Sigmoid colon (tissue), 7 donors: ENCODE data around the gene DOCK3. TPM values are rescaled to one million over a fixed set of nuclear protein-coding genes. Genes with fewer than 3 reads are reported as not detected.

Source experiments
- DNase-seq: peaks from one replicate; pipeline ENCODE4 v3.0.0-alpha.2; 2019
- H3K27ac ChIP-seq, 4 donors: fragments of 200-600 bp; sonication (generic); one replicate each; pipeline ENCODE4 v1.5.1; 2016 to 2019; ENCODE audit warnings: mild to moderate bottlenecking in 1 of 4
- H3K27me3 ChIP-seq, 3 donors: fragments of 200-600 bp; sonication (generic); one replicate each; pipeline ENCODE4 v1.5.1; 2019; ENCODE audit warnings: mild to moderate bottlenecking in 1 of 3
- H3K36me3 ChIP-seq, 4 donors: fragments of 200-600 bp; sonication (generic); one replicate each; pipeline ENCODE4 v1.5.1; 2016 to 2019
- H3K4me1 ChIP-seq, 4 donors: fragments of 200-600 bp; sonication (generic); one replicate each; pipeline ENCODE4 v1.5.1; 2017 to 2019
- H3K4me3 ChIP-seq, 4 donors: fragments of 200-600 bp; sonication (generic); one replicate each; pipeline ENCODE4 v1.5.1; 2017 to 2019; ENCODE audit warnings: mild to moderate bottlenecking in 2 of 4, moderate library complexity in 1 of 4
- H3K9me3 ChIP-seq, 4 donors: fragments of 200-600 bp in 3 of 4; sonication (generic) in 3 of 4; one replicate each; pipeline versions ENCODE4 v1.5.1 to v1.6.1; 2013 to 2019
- CTCF ChIP-seq, 4 experiments: fragments of 450-650 bp in 3 of 4; fragments of 200-600 bp in 1 of 4; IDR thresholded peaks; one replicate each; pipeline ENCODE4 v1.5.1; 2016 to 2019; ENCODE audit warnings: antibody characterized with exemption in 4 of 4, mild to moderate bottlenecking in 3 of 4, moderate library complexity in 2 of 4
- EP300 ChIP-seq, 4 donors: sonication (generic); formaldehyde crosslinking; IDR thresholded peaks; one replicate each; pipeline ENCODE4 v1.6.1; 2017; ENCODE audit warnings: antibody characterized with exemption in 4 of 4
- POLR2A ChIP-seq, 2 donors: fragments of 450-650 bp; IDR thresholded peaks; one replicate each; pipeline ENCODE4 v1.6.1; 2016; ENCODE audit warnings: antibody characterized with exemption in 2 of 2, mild to moderate bottlenecking in 2 of 2, moderate library complexity in 2 of 2
- POLR2AphosphoS5 ChIP-seq, 4 donors: sonication (generic); formaldehyde crosslinking; IDR thresholded peaks; one replicate each; pipeline ENCODE4 v1.6.1; 2017; ENCODE audit warnings: antibody characterized with exemption in 4 of 4
- WGBS, 2 donors: extraction: QIAGEN DNeasy Blood & Tissue Kit; methylation state at CpG; one replicate each; pipeline ENCODE4 v1.1.7; 2013; 5-methylcytosine and 5-hydroxymethylcytosine counted together
- intact Hi-C: fragments of 100-400 bp; cut with DNase I; formaldehyde crosslinking; loops from one replicate; pipeline ENCODE4 v1.15.1; 2023
- polyA plus RNA-seq, 3 donors: library from polyadenylated mRNA; stranded (reverse); fragments of 200-250 nt; gene quantifications; one replicate each; pipeline ENCODE4 v1.2.3, GENCODE V29; 2013
- total RNA-seq, 4 donors: library from RNA; depleted of rRNA; stranded (reverse); fragments of >200 nt; gene quantifications; one replicate each; pipeline ENCODE4 v1.1.0, GENCODE V29; 2016
- donor health status: healthy with polysubstance abuse.
- donor health status: Bipolar disorder and iron deficiency.
- donor health status: healthy.

DOCK3 gene
- total and polyA plus RNA-seq, 7 donors = 0.25 to 4.4 (median 3.3) TPM; not detected in 2

- WGBS, 2 donors = 94 to 98% methylated on average over 3 of the region's 3 CpGs
- DNase-seq = no peak
- intact Hi-C loops = no loop called here
- H3K4me1 ChIP-seq = no peaks in the 10 kb centered on the region
- H3K4me3 ChIP-seq = no peak overlapping the region
- no peaks in the 10 kb centered on the region for H3K9me3 ChIP-seq
- no peaks in the 10 kb centered on the region for H3K36me3 ChIP-seq
- no peak overlapping the region for H3K27ac ChIP-seq
- no peaks in the 10 kb centered on the region for H3K27me3 ChIP-seq
- TF ChIP-seq POLR2A (IDR thresholded peaks at IDR 0.05) (no peak), POLR2AphosphoS5 (IDR thresholded peaks at IDR 0.05) (no peak), EP300 (IDR thresholded peaks at IDR 0.05) (no peak), CTCF (IDR thresholded peaks at IDR 0.05) (no peak)
Measured at GRCh38 chr3:50628601-50629000, 46.1 kb upstream of the DOCK3 start.

GRCh38 chr3:50630394-50630793, 44.3 kb upstream of the DOCK3 start:
- Histone ChIP-seq H3K36me3 (no peaks in the 10 kb centered on the region), H3K27ac (no peak overlapping the region), H3K27me3 (no peaks in the 10 kb centered on the region), H3K4me1 (no peaks in the 10 kb centered on the region), H3K4me3 (no peak overlapping the region), H3K9me3 (no peaks in the 10 kb centered on the region)
- intact Hi-C loops = no loop called here
- TF ChIP-seq POLR2A (IDR thresholded peaks at IDR 0.05) (no peak), POLR2AphosphoS5 (IDR thresholded peaks at IDR 0.05) (no peak), CTCF (IDR thresholded peaks at IDR 0.05) (no peak), EP300 (IDR thresholded peaks at IDR 0.05) (no peak)
- no peak for DNase-seq
- WGBS, 2 donors = 49 to 78% methylated on average over 6 of the region's 6 CpGs

- DNase-seq = no peak
- WGBS, 2 donors = 72 to 82% methylated on average over 7 of the region's 7 CpGs
- Histone ChIP-seq H3K27ac (no peak overlapping the region), H3K27me3 (no peaks in the 10 kb centered on the region), H3K9me3 (no peaks in the 10 kb centered on the region), H3K4me1 (no peaks in the 10 kb centered on the region), H3K36me3 (no peaks in the 10 kb centered on the region), H3K4me3 (no peak overlapping the region)
- intact Hi-C loops = no loop called here
- TF ChIP-seq CTCF (IDR thresholded peaks at IDR 0.05) (no peak), POLR2AphosphoS5 (IDR thresholded peaks at IDR 0.05) (no peak), EP300 (IDR thresholded peaks at IDR 0.05) (no peak), POLR2A (IDR thresholded peaks at IDR 0.05) (no peak)
Measured at GRCh38 chr3:50630877-50631276, 43.9 kb upstream of the DOCK3 start.

- Histone ChIP-seq H3K9me3 (no peaks in the 10 kb centered on the region), H3K4me1 (no peaks in the 10 kb centered on the region), H3K27me3 (no peaks in the 10 kb centered on the region), H3K27ac (no peak overlapping the region), H3K36me3 (no peaks in the 10 kb centered on the region), H3K4me3 (no peak overlapping the region)
- intact Hi-C loops = no loop called here
- DNase-seq = no peak
- WGBS, 2 donors = 38 to 71% methylated on average over 5 of the region's 5 CpGs
- no peak for TF ChIP-seq CTCF (IDR thresholded peaks at IDR 0.05)
- no peak for TF ChIP-seq POLR2A (IDR thresholded peaks at IDR 0.05)
- TF ChIP-seq EP300 (IDR thresholded peaks at IDR 0.05) = no peak
- no peak for TF ChIP-seq POLR2AphosphoS5 (IDR thresholded peaks at IDR 0.05)
Measured at GRCh38 chr3:50632450-50632849, 42.3 kb upstream of the DOCK3 start.

GRCh38 chr3:50633230-50633790, 41.4 kb upstream of the DOCK3 start:
- Histone ChIP-seq H3K9me3 (no peaks in the 10 kb centered on the region), H3K36me3 (no peaks in the 10 kb centered on the region), H3K27me3 (no peaks in the 10 kb centered on the region), H3K4me1 (no peaks in the 10 kb centered on the region), H3K4me3 (no peak overlapping the region), H3K27ac (no peak overlapping the region)
- WGBS, 2 donors = 64 to 72% methylated on average over 5 of the region's 5 CpGs
- TF ChIP-seq POLR2A (IDR thresholded peaks at IDR 0.05) (no peak), EP300 (IDR thresholded peaks at IDR 0.05) (no peak), POLR2AphosphoS5 (IDR thresholded peaks at IDR 0.05) (no peak), CTCF (IDR thresholded peaks at IDR 0.05) (no peak)
- intact Hi-C loops = no loop called here
- no peak for DNase-seq
